ENCODE data around the gene ABCC4.

DNA sequence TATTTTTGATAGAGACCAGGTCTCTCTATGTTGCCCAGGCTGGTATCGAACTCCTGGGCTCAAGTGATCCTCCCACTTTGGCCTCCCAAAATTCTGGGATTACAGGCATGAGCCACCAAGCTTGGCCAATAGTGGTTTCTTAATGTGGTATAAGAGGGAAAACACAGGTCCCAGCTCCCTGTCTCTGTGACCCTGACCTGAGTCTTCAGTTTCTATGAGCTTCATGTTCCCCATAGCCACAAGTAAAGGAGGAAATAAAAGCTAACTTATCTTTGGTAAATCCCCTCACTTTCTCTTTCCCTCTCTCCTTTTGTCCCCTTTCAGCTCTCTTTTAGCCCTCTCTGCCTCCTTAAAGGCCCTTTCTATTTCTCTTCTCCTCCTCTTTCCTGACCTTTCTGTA, 50.3 kb downstream of the ABCC4 start:
- no peak for TF ChIP-seq EZH2 (IDR thresholded peaks at IDR 0.05; ENCODE audit: borderline replicate concordance, insufficient read depth, low read depth, low read length, poor library complexity, severe bottlenecking)
- TF ChIP-seq, protein P1, sequence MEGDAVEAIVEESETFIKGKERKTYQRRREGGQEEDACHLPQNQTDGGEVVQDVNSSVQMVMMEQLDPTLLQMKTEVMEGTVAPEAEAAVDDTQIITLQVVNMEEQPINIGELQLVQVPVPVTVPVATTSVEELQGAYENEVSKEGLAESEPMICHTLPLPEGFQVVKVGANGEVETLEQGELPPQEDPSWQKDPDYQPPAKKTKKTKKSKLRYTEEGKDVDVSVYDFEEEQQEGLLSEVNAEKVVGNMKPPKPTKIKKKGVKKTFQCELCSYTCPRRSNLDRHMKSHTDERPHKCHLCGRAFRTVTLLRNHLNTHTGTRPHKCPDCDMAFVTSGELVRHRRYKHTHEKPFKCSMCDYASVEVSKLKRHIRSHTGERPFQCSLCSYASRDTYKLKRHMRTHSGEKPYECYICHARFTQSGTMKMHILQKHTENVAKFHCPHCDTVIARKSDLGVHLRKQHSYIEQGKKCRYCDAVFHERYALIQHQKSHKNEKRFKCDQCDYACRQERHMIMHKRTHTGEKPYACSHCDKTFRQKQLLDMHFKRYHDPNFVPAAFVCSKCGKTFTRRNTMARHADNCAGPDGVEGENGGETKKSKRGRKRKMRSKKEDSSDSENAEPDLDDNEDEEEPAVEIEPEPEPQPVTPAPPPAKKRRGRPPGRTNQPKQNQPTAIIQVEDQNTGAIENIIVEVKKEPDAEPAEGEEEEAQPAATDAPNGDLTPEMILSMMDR (IDR thresholded peaks at IDR 0.05) = no peak
